ENCODE data around the gene ETV6.

ETV6 gene

DNA sequence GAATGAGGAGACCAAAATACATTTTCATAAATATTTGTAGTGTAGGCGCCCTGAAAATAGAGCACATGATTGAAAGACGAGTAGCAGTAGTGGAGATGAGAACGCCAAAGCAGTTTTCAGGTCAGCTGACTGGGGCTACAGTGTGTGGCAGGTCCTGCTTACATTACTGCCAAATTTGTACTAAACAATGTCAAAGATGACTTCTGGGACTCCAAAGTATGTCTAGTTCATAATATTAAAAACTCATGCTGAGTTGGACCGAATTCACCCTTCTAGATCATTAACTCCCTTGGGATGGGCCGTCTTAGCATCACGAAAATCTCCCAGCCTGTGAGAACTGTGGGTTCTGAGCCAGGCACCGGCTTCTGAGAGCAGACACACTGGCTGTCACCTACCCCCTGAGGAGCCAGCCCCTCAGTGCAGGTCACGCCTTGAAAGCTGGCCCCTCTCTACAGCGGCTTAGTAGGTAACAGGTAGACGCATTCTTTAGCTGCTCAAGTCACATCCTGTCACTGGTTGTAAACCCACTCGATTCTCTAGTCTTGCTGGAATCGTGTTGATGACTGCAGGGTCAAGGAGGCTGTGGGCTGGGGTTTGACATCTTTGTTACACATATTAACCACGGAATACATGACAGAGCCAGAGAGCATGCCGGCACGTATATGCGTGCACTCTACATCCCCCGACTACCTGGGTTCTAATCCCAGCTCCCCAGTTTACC, 210.4 kb downstream of the ETV6 start:
- no peak for DNase-seq (ENCODE audit: low spot score)

DNA sequence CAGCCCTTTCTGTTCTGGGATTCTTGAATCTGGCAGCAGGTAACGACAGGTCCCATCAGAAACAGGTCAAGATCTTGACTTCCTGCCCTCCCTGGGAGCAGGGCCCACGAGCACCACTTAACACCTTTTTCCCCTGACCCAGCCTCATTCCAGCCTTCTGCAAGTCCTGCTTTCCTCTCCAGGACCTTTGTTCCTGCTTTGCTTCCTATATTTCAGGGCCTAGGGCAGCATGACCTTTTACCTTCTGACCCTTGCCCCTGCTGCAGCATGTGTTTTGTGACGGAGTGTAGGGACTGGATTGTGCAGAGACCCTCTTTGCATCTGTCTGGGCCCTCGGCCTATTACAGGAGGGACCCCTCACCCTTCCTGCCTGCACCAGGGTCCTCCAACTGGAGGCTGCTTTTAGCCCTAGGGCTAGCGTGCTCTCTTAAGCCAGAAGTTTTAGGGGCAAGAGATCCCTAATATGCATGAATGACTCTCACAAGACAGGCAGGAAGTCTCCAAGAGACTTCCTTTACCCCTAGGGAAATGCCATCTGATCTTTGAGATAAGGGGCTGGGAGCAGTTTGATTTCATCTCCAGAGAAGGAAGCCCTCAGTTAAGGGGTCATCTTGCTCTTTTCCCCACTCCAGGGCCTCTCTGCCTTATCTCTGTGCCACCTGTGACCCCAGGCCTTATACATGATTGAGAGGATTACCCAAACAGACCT, 211.8 kb downstream of the ETV6 start:
- no peak for DNase-seq (ENCODE audit: low spot score)

DNA sequence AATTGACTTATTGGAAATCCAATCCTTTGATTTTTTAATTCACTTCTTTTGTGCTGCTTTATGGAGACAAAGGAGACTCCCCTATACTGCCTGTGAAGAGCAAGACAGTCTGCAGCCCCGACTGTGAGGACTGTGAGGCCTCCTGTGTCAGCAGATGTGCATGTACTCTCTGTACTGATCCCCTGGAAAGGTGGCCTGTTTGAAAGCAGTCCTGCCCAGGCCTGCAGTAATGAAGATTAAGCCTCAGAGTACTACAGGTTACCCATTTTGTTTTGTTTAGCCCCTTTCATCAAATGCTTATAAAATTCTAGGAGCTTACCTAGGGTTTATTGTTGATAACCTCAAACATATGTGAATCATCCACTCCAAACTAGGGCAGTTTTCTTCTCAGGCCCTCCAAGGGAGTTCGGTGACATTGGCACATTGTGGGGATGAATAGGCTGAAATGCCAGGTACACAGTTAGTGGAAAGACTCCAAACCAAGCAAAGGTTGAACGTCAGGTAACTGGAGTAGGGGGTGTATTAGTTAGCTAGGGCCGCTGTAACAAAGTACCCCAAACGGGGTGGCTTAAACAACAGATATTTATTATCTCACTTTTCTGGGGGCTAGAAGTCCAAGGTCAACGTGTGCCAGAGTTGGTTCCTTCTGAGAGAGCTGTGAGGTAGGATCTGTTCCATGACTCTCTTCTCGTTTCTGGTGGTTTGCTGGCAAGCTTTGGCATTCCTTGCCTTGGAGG, 212.6 kb downstream of the ETV6 start:
- no peak for DNase-seq (ENCODE audit: low spot score)

DNA sequence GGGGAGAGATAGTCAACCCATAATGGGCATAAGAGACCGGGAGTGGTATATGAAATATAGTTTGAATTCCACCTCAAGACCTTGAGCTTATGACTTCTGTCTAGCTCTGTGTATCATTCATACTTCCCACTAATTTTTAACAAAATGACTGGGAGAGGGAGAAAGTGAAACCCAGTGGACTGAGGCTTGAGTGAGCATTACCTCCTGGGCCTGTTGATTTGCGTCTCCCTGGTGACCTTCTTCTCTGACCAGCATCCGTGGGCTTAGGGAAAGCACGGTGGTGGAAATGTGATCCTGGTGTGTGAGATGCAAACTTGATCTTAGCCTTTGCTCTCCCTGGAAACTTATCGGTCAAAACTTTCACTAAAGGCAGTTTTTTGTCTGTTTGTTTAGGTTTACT, 213.3 kb downstream of the ETV6 start:
- no peak for DNase-seq (ENCODE audit: low spot score)

DNA sequence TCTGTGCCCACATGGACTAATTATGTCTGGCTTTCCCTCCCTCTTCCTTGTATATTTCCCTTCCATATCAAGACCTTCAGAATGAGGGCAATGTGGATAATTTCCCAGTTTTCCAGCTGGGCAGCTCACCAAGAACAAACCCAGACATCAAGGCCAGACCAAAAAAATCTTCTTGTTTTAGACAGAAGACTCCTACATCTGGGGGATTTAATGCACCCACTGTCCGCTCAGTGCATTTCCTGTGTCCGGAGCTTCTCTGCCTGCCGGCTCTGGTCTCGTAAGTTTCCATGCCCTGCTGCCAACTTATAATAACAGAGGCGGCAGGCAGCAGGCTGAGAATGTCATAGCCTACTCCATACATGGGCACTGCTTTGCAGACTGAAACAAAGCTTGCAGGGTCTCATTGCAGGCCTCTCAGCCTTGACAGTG, 214.0 kb downstream of the ETV6 start:
- no peak for DNase-seq (ENCODE audit: low spot score)

DNA sequence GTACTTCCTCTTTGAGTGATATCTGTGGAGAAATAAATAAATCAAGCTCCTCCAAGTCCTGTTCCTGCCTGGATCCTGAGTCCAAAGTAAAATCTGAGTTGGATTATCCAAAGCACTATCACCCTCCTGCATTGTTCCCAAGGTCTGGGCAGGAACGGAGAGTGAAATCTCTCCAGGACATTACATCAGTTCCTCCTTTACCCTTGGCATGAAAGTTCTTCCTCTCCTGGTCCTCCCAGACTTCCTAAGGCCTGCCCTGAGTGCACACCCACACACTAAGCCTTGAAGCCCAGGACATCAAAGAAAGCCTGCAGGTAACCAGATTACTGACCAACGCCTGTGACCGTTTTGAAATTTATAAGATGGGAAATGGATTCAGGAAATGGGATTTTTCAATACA, 214.5 kb downstream of the ETV6 start:
- DNase-seq (ENCODE audit: low spot score): no peak

DNA sequence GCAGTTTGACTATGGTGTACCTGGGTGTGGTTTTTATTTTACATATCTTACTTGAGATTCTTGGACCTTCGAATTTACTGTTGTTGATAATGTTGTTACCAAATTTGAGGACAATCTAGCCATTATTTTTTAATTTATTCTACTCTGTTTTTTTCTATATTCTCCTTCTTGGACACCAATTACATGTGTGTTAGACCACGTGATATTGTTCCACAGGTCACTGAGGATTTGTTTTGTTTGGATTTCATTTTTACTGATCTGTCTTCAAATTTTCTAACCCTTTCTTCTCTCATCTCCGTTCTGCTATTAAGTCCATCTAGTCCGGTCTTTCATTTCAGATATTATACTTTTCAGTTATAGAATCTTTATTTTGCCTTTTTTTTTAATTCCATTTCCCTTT, 216.3 kb downstream of the ETV6 start:
- DNase-seq (ENCODE audit: low spot score): no peak

DNA sequence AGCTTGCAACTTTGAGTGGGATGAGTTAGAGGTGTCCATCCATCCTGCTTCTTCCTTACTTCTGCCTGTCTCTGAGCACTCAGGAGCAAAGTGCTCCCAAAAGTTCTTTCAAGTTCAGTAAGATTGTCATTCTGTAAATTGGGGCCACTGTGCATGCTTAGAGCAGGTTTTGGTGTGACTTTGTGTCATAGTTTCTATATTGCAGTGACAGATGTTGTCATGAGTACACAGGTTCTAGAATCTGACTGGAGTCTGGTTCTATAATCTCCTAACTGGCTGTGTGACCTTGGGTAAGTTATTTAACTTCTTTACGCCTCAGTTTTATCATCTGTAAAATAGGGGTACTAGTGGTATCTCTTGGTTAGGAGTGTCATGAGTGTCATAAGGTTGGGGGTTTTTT, 218.6 kb downstream of the ETV6 start:
- no peak for DNase-seq (ENCODE audit: low spot score)

DNA sequence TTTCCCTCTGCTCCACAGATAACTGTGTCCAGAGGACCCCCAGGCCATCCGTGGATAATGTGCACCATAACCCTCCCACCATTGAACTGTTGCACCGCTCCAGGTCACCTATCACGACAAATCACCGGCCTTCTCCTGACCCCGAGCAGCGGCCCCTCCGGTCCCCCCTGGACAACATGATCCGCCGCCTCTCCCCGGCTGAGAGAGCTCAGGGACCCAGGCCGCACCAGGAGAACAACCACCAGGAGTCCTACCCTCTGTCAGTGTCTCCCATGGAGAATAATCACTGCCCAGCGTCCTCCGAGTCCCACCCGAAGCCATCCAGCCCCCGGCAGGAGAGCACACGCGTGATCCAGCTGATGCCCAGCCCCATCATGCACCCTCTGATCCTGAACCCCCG, 219.9 kb downstream of the ETV6 start:
- no peak for DNase-seq (ENCODE audit: low spot score)

DNA sequence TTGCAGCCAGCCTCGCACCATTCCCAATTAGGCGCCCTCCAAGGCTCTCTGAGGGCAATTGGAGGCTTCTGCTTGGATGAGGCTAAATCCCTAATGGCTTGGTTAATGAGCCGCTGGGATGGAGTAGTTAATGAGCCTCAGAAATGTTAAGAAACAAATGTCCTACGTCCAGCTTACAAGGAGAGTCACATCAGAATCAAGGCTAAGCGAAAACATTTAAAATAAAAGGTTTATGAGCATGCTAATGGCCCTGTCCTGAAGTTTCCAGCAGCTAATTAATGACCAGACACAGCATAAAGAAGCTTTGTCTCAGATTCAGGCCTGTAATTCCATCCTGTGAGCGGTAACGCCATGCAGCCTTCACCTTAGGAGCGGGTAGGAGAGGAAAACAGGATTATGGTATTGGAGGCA, 220.6 kb downstream of the ETV6 start:
- DNase-seq (ENCODE audit: low spot score): no peak

DNA sequence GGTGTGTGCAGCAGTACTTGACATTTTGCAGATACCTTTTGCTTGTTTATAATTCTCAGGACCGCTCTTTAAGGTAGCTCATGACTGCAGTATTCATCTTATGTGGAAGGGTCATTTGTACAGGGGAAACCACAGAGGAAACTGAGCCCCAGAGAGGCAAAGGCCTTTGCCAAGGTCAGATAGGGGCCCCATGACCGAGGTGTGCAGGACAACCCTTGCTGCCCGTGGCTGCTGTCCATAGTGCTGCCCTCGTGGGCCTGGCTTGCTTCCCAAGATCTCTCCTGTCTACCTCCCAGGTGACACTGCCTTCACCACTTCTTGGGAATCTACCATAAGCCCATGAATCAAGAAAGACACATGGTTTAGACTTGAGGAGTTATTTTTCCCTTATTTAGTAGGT, 222.6 kb downstream of the ETV6 start:
- DNase-seq (ENCODE audit: low spot score): no peak

DNA sequence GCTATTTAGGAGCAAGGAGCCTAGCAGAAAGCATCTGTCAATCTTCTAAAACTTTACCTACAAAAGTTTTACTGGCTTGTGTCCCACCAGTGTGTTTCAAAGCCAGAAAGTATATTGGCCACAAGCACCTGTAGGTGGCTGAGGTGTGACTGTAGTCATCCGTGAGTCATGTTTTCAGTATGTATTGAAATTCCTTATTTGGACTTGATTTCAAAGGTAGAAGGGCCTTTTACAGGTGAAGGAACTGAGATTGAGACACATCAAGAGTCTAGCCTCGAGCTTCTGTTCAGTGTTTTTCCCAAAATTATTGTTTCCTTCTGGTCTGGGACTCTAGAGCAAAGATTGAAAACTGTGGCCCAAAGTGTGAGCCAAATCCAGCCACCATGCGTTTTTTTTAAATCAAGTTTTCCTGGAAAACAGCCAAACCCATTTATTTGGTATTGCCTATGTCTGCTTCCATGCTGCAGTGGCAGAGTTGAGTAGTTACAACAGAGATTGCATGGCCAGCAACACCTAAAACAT, 226.0 kb downstream of the ETV6 start:
- no peak for DNase-seq (ENCODE audit: low spot score)

DNA sequence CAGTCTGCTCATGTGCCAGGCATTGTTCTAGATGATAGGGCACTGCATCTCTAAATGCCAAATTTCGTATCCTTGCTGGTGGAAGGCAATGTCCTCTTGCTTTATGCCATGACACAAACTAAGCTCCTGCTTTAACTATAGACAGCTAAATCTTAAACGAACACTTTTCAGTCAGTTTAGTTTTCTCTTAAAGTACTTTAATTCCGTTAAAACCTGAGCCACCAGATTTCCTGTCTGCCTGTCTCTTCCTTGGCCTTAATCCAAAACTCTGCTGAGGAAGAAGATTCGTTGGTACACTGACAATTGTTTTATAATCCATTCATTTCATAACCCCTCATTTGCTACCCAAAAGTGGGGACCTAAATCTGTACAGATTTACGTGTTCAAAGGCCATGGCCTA, 226.8 kb downstream of the ETV6 start:
- DNase-seq (ENCODE audit: low spot score): no peak

DNA sequence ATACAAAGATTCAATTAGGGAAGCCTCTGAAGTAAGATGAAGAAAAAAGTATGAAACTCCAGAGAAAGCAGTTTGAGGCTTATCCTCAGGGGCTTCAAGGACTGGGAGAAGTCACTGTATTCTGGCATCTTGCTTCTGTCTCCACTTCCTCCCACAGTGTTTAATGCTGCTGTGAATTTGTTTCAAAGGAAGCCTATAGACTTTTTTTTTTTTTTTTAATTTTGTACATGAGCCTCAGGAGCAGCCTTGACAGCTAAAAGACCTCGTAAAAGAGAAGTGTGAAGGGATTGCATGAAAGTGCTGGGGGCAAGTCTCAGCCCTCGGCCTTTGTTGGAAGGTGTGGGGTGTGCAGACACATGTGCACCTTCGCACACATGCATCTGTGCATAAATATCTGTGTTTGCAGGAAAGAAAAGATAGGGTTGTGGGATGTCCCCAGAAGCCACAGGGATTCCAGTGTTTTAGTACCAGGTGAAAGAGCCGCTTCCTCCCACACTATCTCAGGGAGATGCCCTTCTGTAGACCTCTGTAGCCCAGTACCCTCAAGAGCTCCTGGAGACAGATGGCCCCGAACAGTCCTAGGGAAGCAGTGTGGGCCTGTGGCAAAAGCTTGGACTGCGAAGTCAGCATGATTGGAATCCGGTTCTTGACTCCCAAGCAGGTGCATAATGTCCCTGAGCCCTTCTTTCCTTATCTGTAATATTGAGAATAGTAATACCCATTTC, 227.8 kb downstream of the ETV6 start:
- DNase-seq (ENCODE audit: low spot score): no peak

DNA sequence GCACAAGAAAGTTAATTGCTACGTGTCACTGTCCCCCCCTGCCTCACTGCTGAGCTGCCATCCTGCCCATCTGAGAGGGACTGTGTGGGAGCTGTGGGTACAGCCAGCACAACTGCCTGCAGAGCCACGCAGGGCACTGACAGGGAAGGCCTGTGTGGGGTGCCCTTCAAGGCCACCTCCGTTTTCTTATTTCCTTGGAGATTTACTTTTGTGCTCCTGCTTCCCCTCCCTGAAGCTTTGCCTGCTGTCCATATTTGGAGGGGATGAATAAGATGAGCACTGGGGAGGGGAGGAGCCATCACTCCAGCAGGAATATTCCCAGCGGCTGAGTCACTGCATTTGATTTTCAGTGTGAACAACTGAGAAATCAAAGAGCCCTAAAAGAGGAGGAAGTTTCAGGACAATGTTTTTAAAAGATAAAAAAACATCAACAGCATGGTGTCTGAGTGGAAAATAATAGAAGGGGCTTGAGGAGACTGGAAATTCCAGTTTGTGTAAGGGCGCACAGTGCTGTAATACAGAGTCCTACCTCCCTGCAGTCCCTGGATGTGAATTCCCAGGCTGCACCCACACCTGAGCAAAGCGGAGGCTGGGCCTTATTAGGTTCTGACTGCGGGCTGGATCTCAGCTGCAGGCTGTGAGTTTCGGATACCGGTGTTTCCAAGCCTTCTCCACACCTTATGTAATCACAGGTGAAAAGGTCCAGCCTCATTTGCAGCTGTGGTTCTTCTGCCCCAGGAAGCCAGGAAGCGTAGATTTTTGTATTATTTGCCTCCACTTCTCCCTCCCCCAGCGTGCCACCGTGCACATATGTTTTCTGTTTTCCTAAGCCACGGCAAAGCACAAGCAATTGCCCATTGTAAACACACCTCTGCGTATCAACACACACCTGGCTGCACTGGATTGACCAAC, 228.7 kb downstream of the ETV6 start:
- no peak for DNase-seq (ENCODE audit: low spot score)

DNA sequence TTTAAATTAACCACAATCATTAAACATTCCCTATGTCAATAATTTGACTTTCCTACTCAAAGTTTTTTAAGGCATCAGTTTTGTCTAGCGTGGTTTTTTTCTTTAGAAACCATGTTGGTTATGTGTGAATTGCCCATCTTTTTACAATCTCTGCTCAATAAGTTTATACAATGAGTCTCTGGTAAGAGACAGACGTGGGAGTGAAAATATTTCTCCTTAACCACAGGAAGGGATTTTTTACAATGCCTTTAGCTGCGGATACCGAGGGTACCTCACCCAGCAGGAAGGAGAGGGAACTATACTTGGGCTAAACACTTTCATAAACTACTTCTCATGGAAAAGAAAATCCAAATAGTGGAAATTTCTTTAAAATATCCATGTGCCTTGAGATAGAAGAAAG, 229.8 kb downstream of the ETV6 start:
- DNase-seq (ENCODE audit: low spot score): no peak

DNA sequence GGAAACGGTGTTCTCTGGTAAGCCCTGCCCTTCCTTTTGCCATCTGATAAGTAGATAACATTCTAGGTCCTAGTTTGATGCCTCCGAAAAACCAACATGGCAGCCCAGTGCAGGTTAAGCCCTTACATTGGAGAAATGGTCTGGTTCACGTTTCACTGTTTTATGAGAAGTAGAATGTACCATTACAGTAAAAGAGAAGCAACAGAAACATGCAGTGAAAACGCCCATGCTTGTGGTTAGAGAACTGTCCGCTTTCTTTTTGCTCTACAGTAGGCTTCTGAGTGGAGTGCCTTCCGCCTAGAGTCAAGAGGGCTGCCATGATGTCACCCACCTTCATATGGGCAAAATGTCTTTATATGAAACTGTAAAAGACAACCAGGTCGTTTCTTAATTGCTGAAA, 230.9 kb downstream of the ETV6 start:
- no peak for DNase-seq (ENCODE audit: low spot score)

DNA sequence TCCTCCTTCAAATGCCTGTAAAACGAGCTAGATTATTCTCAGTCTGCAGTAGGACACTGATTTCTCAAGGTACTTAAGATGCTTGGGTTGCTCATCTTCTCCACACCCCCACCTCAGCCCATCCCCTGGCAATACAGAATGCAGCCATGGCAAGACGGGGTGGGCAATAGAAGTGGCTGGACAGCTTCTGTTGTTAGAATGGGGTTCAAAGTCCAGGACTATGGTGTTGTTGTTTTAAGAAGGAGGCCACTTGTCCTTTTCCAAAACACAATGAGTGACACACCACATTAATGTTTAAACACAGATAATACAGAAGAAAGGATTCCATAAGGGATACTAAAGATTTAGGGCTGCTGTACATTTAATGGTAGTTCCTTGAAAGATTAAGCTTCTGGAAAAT, 232.4 kb downstream of the ETV6 start:
- no peak for DNase-seq (ENCODE audit: low spot score)

DNA sequence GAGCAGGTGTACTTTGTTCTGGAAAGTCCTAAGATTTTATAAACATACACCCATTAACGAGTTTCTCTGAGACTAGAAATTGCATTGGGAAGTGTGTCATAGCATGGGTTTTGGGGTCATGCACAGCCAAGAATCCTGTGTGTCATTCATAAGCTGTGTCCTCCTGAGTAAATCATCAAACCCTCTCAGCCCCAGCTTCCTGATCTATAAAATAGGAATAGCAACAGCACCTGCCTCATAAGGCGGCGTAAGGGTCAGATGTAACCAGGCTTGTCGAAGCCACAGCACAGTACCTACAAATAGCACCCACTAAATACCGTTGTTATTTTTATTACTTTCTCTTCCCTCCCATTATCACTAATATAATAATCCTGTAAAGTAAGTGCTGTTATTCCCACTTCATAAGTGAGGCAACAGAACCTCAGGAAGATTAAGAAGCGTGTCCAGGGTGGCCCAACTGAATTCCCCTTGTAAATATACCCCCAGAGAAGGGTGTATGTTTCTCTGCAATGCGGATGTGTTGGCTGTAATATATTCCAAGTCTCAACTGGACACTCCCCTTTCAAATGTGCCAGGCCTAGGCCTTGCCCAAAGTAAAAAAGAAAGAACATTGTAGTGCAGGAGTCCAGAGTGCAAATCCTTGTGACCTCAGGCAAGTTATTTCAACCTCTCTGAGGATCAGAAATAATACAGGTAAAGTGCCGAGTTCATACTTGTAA, 233.0 kb downstream of the ETV6 start:
- no peak for DNase-seq (ENCODE audit: low spot score)

DNA sequence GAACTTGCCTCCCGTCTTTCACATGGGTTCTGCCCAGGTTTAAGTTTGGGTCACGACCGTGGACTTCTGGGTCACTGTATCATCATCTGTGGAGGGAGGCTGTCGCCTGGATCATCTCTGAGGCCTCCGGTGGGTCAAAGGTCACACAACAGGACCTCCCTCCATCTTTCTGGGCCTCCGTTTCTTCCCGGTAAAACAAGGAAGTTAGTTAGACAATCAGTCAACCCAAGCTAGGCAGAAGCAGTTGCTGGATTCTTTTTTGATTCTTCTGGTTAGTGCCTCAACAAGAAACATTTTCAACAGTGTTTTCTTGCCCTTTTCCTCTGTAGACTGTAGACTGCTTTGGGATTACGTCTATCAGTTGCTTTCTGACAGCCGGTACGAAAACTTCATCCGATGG, 234.6 kb downstream of the ETV6 start:
- no peak for DNase-seq (ENCODE audit: low spot score)

DNA sequence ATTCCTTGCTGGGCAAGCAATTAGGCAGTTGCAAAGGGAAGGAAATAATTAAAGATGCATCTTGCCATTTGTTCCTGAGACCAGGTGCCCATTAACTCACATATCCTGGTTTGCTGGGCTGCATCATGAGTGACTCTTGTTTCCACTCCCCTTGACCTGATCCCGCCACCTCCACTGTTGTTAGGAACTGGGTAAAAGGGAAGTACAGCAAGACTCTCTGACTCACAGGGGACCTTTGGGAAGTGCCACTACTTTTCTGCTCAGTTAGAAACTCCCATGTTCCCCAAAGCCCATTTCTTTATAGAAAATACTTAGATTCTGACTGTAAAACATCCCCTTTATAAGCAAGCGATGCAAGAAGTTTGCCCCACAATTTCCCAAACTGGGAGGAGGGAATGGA, 235.2 kb downstream of the ETV6 start:
- DNase-seq (ENCODE audit: low spot score): no peak
